ENCODE data around the gene CCDC85B. TPM values are rescaled to one million over a fixed set of nuclear protein-coding genes. Genes with fewer than 3 reads are reported as not detected.
A peak's percentile ranks its signal among the peaks of the same experiment; 100 is the strongest.

Gene CCDC85B
- total and polyA plus RNA-seq, 2 of the 13 experiments (the other 11 are each of a cell fraction or from before 2014, with no cell fraction given) = 8.2 to 19.5 TPM

GRCh38 chr11:65872586-65873317, 17.7 kb upstream of the CCDC85B start, which contains the start of gene EFEMP2 (continued):
- TF ChIP-seq PHF20 (CRISPR knock-in tag; IDR thresholded peaks at IDR 0.05) (no peak), BCL6 (CRISPR knock-in tag; IDR thresholded peaks at IDR 0.05) (no peak), ZNF367 (CRISPR knock-in tag; IDR thresholded peaks at IDR 0.05; ENCODE audit: borderline replicate concordance) (no peak), PPARG (CRISPR knock-in tag; conservative IDR thresholded peaks at IDR 0.05) (no peak), ZFAT (CRISPR knock-in tag; conservative IDR thresholded peaks at IDR 0.05) (no peak), ZNF552 (CRISPR knock-in tag; IDR thresholded peaks at IDR 0.05; ENCODE audit: borderline replicate concordance) (no peak), ZFYVE20 (CRISPR knock-in tag; IDR thresholded peaks at IDR 0.05; ENCODE audit: borderline replicate concordance, low read depth) (no peak), ZXDC (CRISPR knock-in tag; IDR thresholded peaks at IDR 0.05) (no peak), LRRFIP1 (CRISPR knock-in tag; conservative IDR thresholded peaks at IDR 0.05) (no peak), PHF8 (CRISPR knock-in tag; IDR thresholded peaks at IDR 0.05) (peak; percentile 33; the same call in 1 of the 2 replicates), ZNF703 (CRISPR knock-in tag; IDR thresholded peaks at IDR 0.05; ENCODE audit: borderline replicate concordance) (no peak), ZNF616 (CRISPR knock-in tag; IDR thresholded peaks at IDR 0.05; ENCODE audit: low read depth) (no peak), ZFP91 (CRISPR knock-in tag; IDR thresholded peaks at IDR 0.05; ENCODE audit: borderline replicate concordance) (no peak), SAP130 (CRISPR knock-in tag; IDR thresholded peaks at IDR 0.05; ENCODE audit: low read depth) (no peak), GZF1 (CRISPR knock-in tag; IDR thresholded peaks at IDR 0.05) (no peak), PHB2 (IDR thresholded peaks at IDR 0.05; ENCODE audit: partially characterized antibody) (no peak), NKX3-1 (CRISPR knock-in tag; IDR thresholded peaks at IDR 0.05) (no peak), ZNF234 (CRISPR knock-in tag; conservative IDR thresholded peaks at IDR 0.05) (no peak), ZNF598 (CRISPR knock-in tag; IDR thresholded peaks at IDR 0.05; ENCODE audit: borderline replicate concordance) (no peak), ZUFSP (CRISPR knock-in tag; IDR thresholded peaks at IDR 0.05; ENCODE audit: borderline replicate concordance) (no peak), ZNF607 (CRISPR knock-in tag; IDR thresholded peaks at IDR 0.05; ENCODE audit: borderline replicate concordance) (no peak), ZNF570 (CRISPR knock-in tag; IDR thresholded peaks at IDR 0.05; ENCODE audit: borderline replicate concordance) (no peak)

Data from HepG2 (cell line).